Measurements from ENCODE around the gene CLCN6.

DNA sequence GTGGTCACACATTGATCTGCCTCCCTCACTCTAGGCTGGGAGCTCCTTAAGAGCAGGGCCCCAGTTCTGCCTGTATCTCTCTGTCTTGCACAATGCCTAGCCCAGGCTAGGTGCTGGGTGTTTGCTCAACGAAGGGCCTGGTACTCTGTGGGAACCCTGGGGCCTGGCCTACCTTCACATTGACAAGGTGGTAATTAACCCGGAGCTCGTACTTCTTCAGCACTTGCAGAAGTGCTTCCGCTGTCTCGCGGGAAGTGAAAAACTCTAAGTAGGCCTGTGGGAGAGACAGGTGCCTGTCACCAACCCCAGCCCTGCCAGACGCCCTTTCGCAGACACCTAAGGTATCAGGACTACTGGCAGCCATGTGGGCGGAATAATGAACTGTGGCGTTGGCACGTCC is 13.9 kb upstream of the CLCN6 start:
- TF ChIP-seq CTCF (conservative IDR thresholded peaks at IDR 0.05 in 1 of 2, IDR thresholded peaks at IDR 0.05 in 1 of 2; ENCODE audit: extremely low read depth in 1 of 2, insufficient read depth in 1 of 2, low read depth in 1 of 2, low read length in 2 of 2) (no peak), EZH2 (IDR thresholded peaks at IDR 0.05; ENCODE audit: borderline replicate concordance, low read length) (no peak)
